ENCODE data around the gene CSMD2. TPM values are rescaled to one million over a fixed set of nuclear protein-coding genes. Genes with fewer than 3 reads are reported as not detected.

CSMD2 gene
- total RNA-seq, 2 experiments from 2014 or later = not detected

- Histone ChIP-seq H3K4me3 (ENCODE audit: low read length) (no peak overlapping the region), H3K4me1 (ENCODE audit: insufficient read depth, low read length) (no peaks in the 10 kb centered on the region), H3K27ac (ENCODE audit: low read depth in 1 of 2, low read length in 2 of 2) (no peak overlapping the region), H3K36me3 (ENCODE audit: insufficient read depth, low read length) (no peaks in the 10 kb centered on the region), H3K9me3 (ENCODE audit: control insufficient read depth in 1 of 2, insufficient read depth in 1 of 2, low read length in 2 of 2) (peaks cover 0 to 13% of the 10 kb centered on the region in 2 experiments), H3K27me3 (ENCODE audit: control insufficient read depth in 1 of 2, insufficient read depth in 2 of 2, low read length in 2 of 2) (peaks cover 2 to 4% of the 10 kb centered on the region in 2 experiments)
- H3K36me3 Mint-ChIP-seq (ENCODE audit: low read depth) = no peaks in the 10 kb centered on the region
- DNase-seq (no peak), ATAC-seq (ENCODE audit: poor library complexity) (no peak)
- H3K27ac Mint-ChIP-seq = no peak overlapping the region
- H3K27me3 Mint-ChIP-seq = peaks cover 20% of the 10 kb centered on the region
- ChIA-PET CTCF (no interaction called here), POLR2A (no interaction called here)
- TF ChIP-seq CTCF (IDR thresholded peaks at IDR 0.05) = no peak
- no peaks in the 10 kb centered on the region for H3K9me3 Mint-ChIP-seq
- H3K4me1 Mint-ChIP-seq (ENCODE audit: low read depth) = no peaks in the 10 kb centered on the region
- no peak overlapping the region for H3K4me3 Mint-ChIP-seq
- intact Hi-C loops (cut with DNase I, micrococcal nuclease) = no loop called here
These were observed 339.5 kb downstream of the CSMD2 start for GRCh38 chr1:33825506-33825905.

- peaks cover 24% of the 10 kb centered on the region for H3K27me3 Mint-ChIP-seq
- H3K36me3 ChIP-seq (ENCODE audit: insufficient read depth, low read length) = no peaks in the 10 kb centered on the region
- H3K27ac ChIP-seq (ENCODE audit: low read depth in 1 of 2, low read length in 2 of 2) = no peak overlapping the region
- H3K4me1 Mint-ChIP-seq (ENCODE audit: low read depth) = no peaks in the 10 kb centered on the region
- intact Hi-C loops (cut with DNase I, micrococcal nuclease) = no loop called here
- peaks cover 0 to 15% of the 10 kb centered on the region in 2 experiments for H3K9me3 ChIP-seq (ENCODE audit: control insufficient read depth in 1 of 2, insufficient read depth in 1 of 2, low read length in 2 of 2)
- H3K4me1 ChIP-seq (ENCODE audit: insufficient read depth, low read length) = no peaks in the 10 kb centered on the region
- H3K9me3 Mint-ChIP-seq = no peaks in the 10 kb centered on the region
- no peak overlapping the region for H3K27ac Mint-ChIP-seq
- no peak overlapping the region for H3K4me3 ChIP-seq (ENCODE audit: low read length)
- ChIA-PET CTCF (no interaction called here), POLR2A (no interaction called here)
- no peak overlapping the region for H3K4me3 Mint-ChIP-seq
- H3K36me3 Mint-ChIP-seq (ENCODE audit: low read depth) = no peaks in the 10 kb centered on the region
- DNase-seq = no peak
- ATAC-seq (ENCODE audit: poor library complexity) = no peak
- peaks cover 2 to 4% of the 10 kb centered on the region in 2 experiments for H3K27me3 ChIP-seq (ENCODE audit: control insufficient read depth in 1 of 2, insufficient read depth in 2 of 2, low read length in 2 of 2)
- TF ChIP-seq CTCF (IDR thresholded peaks at IDR 0.05) = no peak
These were observed 340.1 kb downstream of the CSMD2 start for GRCh38 chr1:33824971-33825370.

GRCh38 chr1:33824321-33824720 lies 340.7 kb downstream of the CSMD2 start:
- peaks cover 2 to 4% of the 10 kb centered on the region in 2 experiments for H3K27me3 ChIP-seq (ENCODE audit: control insufficient read depth in 1 of 2, insufficient read depth in 2 of 2, low read length in 2 of 2)
- no peak overlapping the region for H3K4me3 ChIP-seq (ENCODE audit: low read length)
- intact Hi-C loops (cut with DNase I, micrococcal nuclease) = no loop called here
- ATAC-seq (ENCODE audit: poor library complexity) (no peak), DNase-seq (no peak)
- TF ChIP-seq CTCF (IDR thresholded peaks at IDR 0.05) = no peak
- peaks cover 0 to 15% of the 10 kb centered on the region in 2 experiments for H3K9me3 ChIP-seq (ENCODE audit: control insufficient read depth in 1 of 2, insufficient read depth in 1 of 2, low read length in 2 of 2)
- H3K4me3 Mint-ChIP-seq = no peak overlapping the region
- ChIA-PET CTCF (no interaction called here), POLR2A (no interaction called here)
- no peaks in the 10 kb centered on the region for H3K9me3 Mint-ChIP-seq
- no peak overlapping the region for H3K27ac ChIP-seq (ENCODE audit: low read depth in 1 of 2, low read length in 2 of 2)
- H3K36me3 Mint-ChIP-seq (ENCODE audit: low read depth) = no peaks in the 10 kb centered on the region
- no peaks in the 10 kb centered on the region for H3K36me3 ChIP-seq (ENCODE audit: insufficient read depth, low read length)
- H3K4me1 Mint-ChIP-seq (ENCODE audit: low read depth) = no peaks in the 10 kb centered on the region
- no peaks in the 10 kb centered on the region for H3K4me1 ChIP-seq (ENCODE audit: insufficient read depth, low read length)
- H3K27me3 Mint-ChIP-seq = peaks cover 27% of the 10 kb centered on the region
- no peak overlapping the region for H3K27ac Mint-ChIP-seq

Data from CD4-positive, alpha-beta T cell (primary cell).